NCI-H2196 (cell line): ENCODE data around the gene PSMD11.
"Not testable (repeated sequence)": the region's sequence is repeated elsewhere in the genome, so short reads cannot be mapped to it uniquely, and the experiment has no call there.

ENCODE experiments used
- DNase-seq: peaks from one replicate; lab custom pipeline; 2025; ENCODE audit not compliant: unreplicated experiment; lab: John Stamatoyannopoulos, UW

PSMD11 gene

DNA sequence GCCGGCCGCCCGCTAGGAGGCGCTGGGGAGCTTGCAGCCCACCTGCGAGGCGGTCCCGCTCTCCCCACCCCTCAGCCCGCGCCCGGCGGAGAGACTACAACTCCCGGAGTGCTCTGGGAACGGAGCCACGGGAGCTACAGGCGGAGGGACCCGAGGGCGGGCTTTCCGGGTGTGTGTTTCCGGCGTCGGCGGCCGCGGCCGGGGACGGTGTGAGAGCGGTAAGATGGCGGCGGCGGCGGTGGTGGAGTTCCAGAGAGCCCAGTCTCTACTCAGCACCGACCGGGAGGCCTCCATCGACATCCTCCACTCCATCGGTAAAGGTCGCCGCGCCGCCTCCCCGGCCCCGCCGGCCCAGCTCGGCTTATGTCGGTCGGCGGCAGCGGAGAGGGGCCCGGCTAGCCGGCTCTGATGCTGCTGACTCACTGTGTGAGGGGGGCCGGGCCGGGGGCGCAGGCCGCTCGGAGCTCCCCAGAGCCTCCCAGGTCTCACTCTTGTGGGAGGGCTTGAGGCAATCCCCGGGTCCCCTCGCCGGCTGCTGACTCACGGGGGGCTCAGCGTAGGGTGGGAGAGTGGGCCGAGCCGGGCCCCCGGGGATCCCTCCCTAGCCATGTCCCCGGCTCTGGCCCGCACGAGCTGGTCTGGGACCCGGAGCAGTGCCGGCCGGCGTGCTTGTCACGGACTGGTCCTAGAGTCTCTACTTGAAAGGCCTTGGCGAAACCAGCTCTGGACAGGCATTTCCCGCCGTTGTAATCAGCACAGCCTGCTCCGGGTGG is at the start of gene PSMD11:
Gene PSMD11 (plus strand): TSS at position 210 of the 773 bp plus-strand sequence. CDS start 14 bp downstream, at position 224.
- peak; percentile 84 for DNase-seq

DNA sequence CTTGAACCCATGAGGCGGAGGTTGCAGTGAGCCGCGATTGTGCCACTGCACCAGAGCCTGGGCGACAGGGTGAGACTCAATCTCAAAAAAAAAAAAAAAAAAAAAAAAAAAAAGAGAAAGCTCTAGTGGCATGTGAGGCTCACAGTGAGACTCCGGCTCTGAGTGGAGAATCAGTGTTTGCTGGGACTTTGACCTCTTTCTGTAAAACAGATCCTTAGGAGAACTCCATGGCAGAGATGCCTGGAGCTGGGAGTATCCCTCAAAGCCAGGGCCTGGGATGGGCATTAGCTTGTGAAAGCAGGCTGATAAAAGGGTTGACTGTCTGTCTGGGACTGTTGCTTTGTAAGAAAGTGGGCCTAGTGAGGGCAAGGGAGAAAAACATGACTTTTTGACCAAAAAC is 48.0 kb upstream of the PSMD11 start:
- DNase-seq = no peak

DNA sequence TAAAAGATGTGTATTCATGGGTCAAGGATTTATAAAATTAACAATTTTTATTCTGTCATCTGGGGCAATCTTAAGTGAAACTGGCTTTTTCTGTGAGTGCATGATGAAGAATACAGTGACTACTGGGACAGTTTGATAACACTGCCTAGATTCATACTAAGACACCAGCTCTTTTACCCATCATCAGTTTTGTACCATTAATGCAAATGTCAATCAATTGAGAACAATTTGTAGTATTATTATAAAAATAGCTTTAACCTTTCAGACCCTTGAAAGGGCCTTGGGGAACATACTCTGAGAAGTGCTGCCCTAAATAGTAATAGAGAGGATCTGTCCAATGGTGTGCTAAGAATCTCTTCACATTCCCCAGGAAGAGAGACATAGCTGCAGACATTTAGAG is 45.4 kb upstream of the PSMD11 start:
- no peak for DNase-seq

DNA sequence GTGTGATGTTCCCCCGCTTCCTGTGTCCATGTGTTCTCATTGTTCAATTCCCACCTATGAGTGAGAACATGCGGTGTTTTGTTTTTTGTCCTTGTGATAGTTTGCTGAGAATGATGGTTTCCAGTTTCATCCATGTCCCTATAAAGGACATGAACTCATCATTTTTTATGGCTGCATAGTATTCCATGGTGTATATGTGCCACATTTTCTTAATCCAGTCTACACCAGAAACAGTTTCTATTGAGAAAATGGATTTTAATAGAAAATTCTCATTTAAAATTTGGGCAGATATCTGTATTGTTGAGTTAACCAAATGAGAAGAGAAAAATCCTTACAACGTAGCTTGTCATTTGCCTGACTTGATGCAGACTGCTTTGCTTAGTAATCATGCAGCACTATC is 34.2 kb upstream of the PSMD11 start:
- not testable (repeated sequence) for DNase-seq

DNA sequence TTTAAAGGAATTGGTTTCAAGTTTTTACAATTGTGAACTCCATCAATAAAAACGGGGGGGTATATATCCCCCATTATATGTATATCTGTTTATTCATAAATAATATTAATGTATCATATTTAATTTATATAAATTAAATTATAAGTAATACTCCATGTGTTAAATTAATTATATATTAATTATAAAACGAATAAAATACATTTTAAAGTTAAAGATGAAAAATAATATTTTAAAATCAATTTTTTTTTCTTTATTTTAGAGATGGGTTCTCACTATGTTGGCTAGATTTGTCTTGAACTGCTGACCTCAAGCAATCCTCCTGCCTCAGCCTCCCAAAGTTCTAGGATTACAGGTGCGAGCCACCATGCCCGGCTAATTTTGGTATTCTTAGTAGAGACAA is 17.4 kb upstream of the PSMD11 start:
- no peak for DNase-seq

DNA sequence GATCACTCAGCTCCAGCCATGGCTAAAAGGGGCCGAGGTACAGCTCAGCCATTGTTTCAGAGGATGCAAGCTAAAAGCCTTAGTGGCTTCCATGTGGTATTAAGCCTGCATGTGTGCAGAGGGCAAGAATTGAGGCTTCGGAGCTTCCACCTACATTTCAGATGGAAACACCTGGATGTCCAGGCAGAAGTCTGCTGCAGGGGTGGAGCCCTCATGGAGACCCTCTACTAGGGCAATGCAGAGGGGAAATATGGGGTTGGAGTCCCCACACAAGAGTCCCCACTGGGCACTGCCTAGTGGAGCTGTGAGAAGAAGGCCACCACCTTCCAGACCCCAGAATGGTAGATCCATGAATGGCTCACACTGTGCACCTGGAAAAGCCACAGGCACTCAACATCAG is 14.7 kb upstream of the PSMD11 start:
- DNase-seq = no peak

DNA sequence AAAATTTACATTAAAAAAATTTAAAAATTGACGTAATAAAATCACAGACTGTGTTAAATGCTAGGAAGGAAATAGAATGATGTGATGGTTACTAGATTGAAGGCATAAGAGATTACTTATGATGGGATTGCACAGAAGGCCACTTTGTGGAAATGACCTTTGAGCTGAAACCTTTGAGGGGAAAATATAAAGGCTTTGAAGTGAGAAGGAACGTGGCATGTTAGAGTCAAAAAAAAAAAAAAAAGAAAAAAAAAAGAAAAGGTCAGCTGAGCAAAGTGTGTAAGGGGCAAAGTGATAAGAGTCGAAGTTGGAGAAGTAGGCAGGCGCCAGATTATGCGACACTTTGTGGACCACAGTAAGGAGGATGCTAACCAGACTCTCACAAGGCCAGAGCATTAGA is 3.6 kb upstream of the PSMD11 start:
- no peak for DNase-seq

DNA sequence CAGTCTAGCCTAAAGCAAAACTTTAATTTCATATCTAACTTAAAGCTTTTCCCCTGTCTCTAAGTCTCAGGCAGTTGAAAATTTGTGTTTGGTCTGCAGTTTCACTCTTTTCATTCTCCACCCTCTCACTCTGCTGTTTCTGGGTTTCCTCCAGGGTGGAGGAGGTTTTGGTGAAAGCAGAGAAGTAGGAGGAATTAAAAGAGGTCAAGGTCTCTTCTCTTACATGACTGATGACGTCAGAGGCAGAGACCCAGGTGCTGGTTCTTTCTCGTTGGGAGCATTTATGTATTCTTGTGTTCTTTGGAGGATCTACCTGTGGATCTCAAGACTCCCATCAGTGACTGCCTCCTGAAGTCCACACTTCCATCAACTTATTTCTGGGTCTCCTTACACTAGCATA is 2.4 kb upstream of the PSMD11 start:
- no peak for DNase-seq

DNA sequence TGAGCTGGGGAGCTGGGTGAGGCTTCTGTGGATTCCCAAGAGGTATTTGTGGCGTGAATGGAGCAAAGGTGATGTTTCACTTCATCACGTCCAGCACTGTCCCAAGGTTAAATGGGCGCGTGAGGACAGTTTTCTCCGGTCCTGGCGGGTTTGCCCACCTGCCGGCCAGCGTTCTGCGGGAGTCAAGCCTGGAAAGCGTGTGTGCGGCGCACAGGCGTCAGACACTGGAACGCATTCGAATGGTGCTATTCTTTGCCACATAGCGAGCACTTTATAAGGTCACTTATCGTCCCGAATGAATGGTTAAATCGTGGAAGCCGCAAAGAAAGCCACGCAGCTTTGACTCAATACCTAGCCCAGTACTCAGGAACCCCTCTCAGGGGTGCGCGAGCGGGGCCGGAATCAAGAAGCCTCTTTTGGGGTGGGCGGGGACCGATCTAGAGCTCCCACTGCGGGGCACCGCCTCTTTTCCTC is 446 bp upstream of the PSMD11 start:
- no peak for DNase-seq

DNA sequence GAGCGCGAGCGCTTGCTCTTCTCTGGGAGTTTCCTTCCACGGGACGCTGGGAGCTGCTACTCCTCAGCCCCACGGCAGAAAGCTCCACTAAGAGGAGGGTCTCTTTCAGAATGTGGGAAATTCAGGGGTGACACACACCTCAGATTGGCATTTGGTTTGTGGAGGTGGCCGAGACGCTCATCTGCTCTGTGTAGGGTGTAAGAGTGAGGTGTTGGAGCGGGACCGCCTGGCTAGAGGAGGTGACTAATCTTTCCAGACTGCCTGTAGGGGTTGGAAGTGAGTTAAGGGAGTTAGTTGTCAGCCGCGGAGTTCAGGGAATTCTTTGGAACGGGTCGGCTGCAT is 735 bp downstream of the PSMD11 start:
- DNase-seq = no peak

DNA sequence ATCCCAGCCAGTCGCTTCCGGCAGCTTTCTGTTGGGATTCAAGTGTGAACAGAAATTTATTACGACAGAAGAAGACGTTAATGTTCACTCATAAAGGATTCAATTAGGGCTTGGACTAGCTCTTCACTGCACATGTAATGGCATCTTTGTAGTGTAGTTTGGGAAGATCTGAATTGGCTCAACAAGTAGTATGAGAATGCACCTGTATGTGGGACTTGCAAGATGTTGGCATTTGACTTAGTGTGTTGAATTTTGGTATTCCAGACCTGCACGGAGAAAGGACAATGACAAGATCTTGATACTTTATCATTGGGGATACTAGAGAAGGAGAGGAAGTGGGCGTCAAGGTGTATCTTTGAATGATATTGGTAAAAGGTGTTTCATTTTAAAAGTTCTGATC is 1.2 kb downstream of the PSMD11 start:
- DNase-seq = no peak

DNA sequence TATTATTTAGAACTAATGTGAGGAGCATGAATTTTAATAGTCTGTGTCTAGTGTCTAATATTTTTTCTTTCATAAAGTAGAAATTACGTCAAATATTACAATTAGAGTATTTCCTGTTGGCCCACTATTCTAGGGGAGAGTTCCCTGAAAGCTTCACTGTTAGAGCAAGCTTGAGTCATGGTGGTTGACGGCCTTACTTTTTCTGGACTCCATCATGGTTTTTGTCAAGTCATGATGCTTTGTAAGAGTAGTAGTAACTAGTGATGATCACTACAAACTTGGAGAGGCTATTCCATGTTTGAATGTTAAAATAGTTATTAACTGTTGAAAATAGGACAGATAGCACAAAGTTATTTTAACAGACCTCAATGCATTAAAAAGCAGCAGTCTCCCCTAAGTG is 1.7 kb downstream of the PSMD11 start:
- no peak for DNase-seq

DNA sequence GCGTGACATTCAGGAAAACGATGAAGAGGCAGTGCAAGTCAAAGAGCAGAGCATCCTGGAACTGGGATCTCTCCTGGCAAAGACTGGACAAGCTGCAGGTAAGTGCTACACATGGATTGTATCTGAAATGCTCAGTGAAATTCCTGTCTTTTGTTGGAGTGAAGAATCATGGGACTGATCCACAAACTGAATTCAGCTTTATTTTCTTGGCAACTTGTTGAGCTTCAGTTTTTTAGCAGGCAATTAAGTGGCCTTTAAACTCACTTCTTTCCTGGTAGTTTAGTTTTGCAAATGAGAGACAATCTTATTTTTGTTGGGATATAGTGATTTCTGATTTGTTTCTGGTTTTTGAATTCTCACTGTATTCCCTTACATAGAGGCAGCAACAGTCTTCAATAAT is 2.6 kb downstream of the PSMD11 start:
- DNase-seq = no peak

DNA sequence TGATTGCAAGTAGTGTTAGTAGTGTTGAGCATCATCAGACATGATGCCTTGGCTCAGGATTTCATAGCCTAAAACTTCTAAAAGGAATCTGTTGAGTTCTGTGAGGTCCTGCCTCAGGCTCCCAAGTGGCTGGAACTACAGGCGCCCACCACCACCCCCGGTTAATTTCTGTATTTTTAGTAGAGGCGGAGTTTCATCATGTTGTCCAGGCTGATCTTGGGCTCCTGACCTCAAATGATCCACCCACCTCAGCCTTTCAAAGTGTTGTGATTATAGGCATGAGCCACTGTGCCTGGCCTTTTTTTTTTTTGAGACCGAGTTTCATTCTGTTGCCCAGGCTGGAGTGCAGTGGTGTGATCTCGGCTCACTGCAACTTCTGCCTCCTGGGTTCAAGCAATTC is 5.7 kb downstream of the PSMD11 start:
- no peak for DNase-seq

DNA sequence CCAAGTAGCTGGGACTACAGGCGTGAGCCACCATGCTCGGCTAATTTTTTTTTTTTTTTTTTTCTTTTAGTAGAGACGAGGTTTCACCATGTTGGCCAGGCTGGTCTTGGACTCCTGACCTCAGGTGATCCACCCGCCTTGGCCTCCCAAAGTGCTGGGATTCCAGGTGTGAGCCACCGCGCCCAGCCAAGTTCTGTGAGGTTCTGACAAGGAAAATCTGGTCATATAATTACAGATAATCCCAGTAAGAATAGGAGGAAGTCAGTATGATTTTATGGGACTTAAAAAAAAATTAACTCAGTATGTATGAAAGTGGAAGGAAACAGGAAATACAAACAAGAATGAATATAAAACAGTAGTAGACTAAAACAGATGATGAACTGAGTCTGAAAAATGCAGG is 6.1 kb downstream of the PSMD11 start:
- DNase-seq = not testable (repeated sequence)

DNA sequence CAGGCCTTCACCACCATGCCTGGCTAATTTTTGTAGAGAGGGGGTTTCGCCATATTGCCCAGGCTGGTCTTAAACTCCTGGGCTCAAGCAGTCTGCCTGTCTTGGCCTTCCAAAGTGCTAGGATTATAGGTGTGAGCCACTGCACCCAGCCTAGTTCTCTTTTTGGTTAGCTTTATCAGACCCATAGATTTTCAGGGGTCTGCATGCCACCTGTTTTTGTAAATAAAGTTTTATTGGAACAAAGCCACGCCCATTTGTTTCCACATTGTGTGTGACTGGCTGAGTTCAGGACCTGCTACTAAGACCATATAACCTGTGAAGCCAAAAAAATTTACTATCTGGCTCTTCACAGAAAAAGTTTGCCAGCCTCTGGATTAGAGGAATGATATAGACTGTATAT is 7.6 kb downstream of the PSMD11 start:
- no peak for DNase-seq

DNA sequence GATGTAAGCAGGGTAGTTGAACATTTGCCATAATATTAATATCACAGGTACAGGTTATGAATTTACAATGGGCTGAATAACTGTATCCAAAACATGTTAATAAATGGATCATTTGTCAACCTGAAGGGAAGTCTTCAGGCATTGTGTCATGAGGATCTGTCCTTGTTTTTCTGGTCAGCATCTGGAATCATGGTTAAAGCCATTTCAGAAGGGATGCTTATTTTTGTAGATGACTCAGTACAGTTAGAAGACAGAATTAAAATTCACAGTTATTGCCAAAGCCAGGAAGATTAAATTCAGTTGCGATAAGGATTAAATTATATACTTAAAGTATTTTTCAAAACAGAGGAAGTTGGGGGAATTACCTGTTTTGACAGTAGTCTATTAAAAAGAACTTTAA is 8.0 kb downstream of the PSMD11 start:
- no peak for DNase-seq

DNA sequence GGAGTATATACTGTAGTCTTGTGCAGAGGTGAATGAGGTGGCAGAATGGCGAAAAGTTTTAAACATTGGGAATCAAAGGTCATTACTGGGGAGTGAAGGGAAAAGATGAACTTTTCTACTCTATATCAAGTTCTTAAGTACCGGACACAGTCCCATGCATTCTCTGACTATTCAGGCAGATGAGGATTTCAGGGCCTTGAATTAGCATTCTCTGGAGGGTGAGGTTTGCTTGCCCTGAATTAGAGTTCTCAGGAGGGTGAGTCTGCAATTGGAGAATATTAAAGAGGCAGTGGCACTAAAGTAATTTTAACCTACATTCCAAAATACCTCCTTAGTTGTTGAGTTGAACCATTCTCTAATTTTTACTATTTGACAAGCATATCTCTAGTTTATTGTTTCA is 9.1 kb downstream of the PSMD11 start:
- DNase-seq = no peak

DNA sequence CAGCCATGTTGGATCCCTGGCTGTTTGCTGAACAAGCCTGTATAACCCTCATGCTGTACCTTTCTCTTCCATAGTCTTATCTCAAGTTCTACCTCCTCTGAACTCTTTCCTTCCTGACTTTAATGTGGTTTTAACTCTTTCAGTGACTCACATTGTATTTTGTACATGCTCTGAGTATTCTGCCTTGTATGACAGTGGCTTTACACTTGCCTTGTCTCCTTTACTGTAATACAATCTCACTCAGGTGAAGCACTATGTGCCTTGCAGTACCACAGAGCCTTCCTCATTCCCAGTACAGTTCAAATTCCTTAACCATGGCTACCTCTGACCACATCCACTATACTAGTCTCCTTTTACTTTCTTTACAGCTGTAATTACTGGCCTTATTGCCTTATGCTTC is 14.1 kb downstream of the PSMD11 start:
- DNase-seq = no peak

DNA sequence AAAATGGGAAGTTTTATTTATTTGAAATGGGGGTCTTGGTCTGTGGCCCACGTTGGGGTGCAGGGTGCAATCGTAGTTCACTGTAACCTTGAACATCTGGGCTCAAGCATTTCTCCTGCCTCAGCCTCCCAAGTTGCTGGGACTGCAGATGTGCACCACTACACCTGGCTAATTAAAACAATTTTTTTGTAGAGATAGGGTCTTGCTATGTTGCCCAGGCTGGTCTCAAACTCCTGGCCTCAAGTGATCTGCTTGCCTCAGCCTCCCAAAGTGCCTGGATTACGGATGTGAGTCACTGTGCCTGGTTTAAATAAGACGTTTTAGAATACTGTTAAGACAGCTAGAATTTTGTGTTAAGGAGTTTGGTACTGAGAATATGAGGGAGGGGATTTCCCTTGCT is 15.7 kb downstream of the PSMD11 start:
- no peak for DNase-seq

DNA sequence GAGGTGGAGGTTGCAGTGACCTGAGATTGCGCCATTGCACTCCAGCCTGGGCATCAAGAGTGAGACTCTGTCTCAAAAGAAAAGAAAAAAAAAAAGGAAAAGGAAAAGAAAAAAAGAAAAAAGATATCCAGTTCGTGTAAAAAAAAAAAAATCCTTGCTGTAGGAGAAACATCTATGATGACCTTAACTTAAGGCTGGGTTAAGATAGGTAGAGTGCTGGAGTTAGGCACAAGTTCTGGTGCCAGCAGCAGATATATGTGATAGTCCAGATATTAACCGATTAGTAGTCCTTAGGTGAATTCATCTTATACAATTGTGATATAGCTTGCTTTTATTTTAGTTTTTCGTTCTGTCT is 17.2 kb downstream of the PSMD11 start:
- DNase-seq = no peak

DNA sequence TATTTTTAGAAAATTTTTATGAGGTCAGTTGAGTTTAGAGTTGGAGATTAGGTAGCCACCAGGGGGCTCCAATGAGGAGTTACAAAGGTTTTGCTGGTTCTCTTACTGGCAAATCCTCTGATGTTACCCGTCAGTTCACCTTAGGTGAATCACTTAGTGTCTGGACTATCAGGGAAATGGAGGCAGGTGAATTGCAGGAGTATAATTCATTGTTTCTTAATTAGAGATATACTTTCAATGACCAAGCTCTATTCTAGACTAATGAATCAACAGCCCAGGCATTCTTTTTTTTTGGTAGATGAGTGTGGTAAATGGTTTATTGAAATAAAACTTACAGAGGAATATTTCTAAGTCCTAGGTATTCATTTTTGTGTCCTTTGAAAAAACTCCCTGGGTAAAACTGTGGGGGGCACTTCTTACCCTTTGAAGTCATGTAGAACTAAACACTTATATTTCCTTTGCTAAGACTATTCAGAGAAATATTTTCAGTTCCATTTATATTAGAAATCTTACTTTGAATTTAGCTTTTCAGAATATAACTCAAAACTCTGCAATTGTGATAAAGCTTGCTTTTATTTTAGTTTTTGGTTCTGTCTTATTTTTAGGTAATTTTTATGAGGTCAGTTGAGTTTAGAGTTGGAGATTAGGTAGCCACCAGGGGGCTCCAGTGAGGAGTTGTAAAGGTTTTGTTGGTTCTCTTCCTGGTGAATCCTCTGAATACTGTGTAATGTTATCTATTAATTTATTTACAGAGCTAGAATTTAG is 17.7 kb downstream of the PSMD11 start:
- peak; percentile 27 for DNase-seq

DNA sequence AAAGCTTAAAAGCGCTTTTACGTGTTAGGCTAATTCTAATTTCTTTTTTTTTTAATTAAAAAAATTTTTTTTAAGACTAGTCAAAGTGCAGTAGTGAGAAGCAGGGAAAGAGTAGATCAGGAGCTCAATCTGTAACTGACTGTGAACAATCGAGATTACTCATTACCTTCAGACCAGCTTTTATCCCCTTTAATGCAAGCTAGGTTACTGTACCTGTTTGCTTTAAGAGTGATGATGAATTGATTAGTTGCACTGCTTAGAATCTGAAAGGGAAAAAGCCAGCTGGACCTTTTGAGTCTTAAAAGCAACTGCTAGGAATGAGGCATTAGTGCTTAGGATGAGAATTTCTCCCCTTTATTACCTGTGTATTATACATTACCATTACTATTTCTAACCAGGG is 19.0 kb downstream of the PSMD11 start:
- no peak for DNase-seq
